Osteocyte (in vitro differentiated cells): ENCODE results near the gene FAM110C. TPM values are rescaled to one million over a fixed set of nuclear protein-coding genes. Genes with fewer than 3 reads are reported as not detected.

ENCODE experiments used
- DNase-seq: peaks from one replicate; pipeline ENCODE4 v3.0.0; 2021; ENCODE audit warnings: mixed read lengths; ENCODE audit not compliant: unreplicated experiment; ENCODE audit errors: extremely low spot score
- H3K27ac Mint-ChIP-seq: one replicate; pipeline ENCODE4 v1.8.0; 2021; ENCODE audit warnings: mild to moderate bottlenecking, mixed read lengths; ENCODE audit not compliant: unreplicated experiment
- H3K27me3 Mint-ChIP-seq: one replicate; pipeline ENCODE4 v1.8.0; 2021; ENCODE audit warnings: mixed read lengths; ENCODE audit not compliant: unreplicated experiment
- H3K36me3 Mint-ChIP-seq: one replicate; pipeline ENCODE4 v1.8.0; 2021; ENCODE audit warnings: mixed read lengths; ENCODE audit not compliant: unreplicated experiment
- H3K4me1 Mint-ChIP-seq: one replicate; pipeline ENCODE4 v1.8.0; 2021; ENCODE audit warnings: mixed read lengths; ENCODE audit not compliant: unreplicated experiment
- H3K4me3 Mint-ChIP-seq: one replicate; pipeline ENCODE4 v1.8.0; 2021; ENCODE audit warnings: mild to moderate bottlenecking, moderate library complexity, mixed read lengths; ENCODE audit not compliant: unreplicated experiment
- H3K9me3 Mint-ChIP-seq: one replicate; pipeline ENCODE4 v1.8.0; 2021; ENCODE audit warnings: mixed read lengths; ENCODE audit not compliant: unreplicated experiment
- CTCF ChIP-seq: fragments of 200-600 bp; sonication (generic); IDR thresholded peaks from 2 replicates; pipeline ENCODE4 v1.5.0; 2021; ENCODE audit warnings: antibody characterized with exemption, mild to moderate bottlenecking, moderate library complexity
- total RNA-seq: library from RNA; stranded (reverse); gene quantifications from 2 replicates; pipeline ENCODE4 v1.2.1, GENCODE V29; 2021

The FAM110C gene
- total RNA-seq, 1 donor from 2014 or later: not detected

DNA sequence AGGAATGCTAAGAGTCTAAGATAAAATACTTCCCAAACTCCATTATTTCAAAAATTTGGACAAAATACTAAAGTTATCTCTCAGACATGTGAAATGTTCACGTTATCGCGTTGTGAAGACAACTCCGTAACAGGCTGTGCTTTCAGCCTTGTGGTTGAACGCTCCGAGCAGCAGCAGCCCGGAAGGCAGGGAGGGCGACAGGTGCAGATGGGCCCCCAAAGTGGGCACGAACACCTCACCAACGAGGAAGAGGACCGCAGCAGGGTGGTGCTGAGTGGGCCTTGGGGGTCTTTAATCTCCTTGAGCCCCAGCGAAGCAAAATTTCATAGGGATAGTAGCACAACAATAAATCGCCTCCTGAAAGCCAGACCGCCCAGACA is 1.0 kb upstream of the FAM110C start:
- no peak for DNase-seq
- Mint-ChIP-seq H3K27ac (no peak overlapping the region), H3K4me3 (no peak overlapping the region), H3K4me1 (peaks cover 6% of the 10 kb centered on the region), H3K9me3 (no peaks in the 10 kb centered on the region), H3K27me3 (peaks cover 53% of the 10 kb centered on the region), H3K36me3 (no peaks in the 10 kb centered on the region)
- TF ChIP-seq CTCF: no peak

- no peak overlapping the region for H3K4me3 Mint-ChIP-seq
- no peak overlapping the region for H3K27ac Mint-ChIP-seq
- H3K27me3 Mint-ChIP-seq: peaks cover 61% of the 10 kb centered on the region
- no peak for DNase-seq
- H3K9me3 Mint-ChIP-seq: peaks cover 3% of the 10 kb centered on the region
- H3K4me1 Mint-ChIP-seq: peaks cover 6% of the 10 kb centered on the region
- TF ChIP-seq CTCF: no peak
- H3K36me3 Mint-ChIP-seq: no peaks in the 10 kb centered on the region
Observed at GRCh38 chr2:46131-46470, 204 bp downstream of the FAM110C start.

- Mint-ChIP-seq H3K4me3 (peak overlapping the region; percentile 22), H3K9me3 (peaks cover 3% of the 10 kb centered on the region), H3K27ac (no peak overlapping the region), H3K36me3 (no peaks in the 10 kb centered on the region), H3K27me3 (peaks cover 61% of the 10 kb centered on the region), H3K4me1 (peaks cover 6% of the 10 kb centered on the region)
- TF ChIP-seq CTCF: no peak
- no peak for DNase-seq
Observed at GRCh38 chr2:45342-46130, 769 bp downstream of the FAM110C start.

DNA sequence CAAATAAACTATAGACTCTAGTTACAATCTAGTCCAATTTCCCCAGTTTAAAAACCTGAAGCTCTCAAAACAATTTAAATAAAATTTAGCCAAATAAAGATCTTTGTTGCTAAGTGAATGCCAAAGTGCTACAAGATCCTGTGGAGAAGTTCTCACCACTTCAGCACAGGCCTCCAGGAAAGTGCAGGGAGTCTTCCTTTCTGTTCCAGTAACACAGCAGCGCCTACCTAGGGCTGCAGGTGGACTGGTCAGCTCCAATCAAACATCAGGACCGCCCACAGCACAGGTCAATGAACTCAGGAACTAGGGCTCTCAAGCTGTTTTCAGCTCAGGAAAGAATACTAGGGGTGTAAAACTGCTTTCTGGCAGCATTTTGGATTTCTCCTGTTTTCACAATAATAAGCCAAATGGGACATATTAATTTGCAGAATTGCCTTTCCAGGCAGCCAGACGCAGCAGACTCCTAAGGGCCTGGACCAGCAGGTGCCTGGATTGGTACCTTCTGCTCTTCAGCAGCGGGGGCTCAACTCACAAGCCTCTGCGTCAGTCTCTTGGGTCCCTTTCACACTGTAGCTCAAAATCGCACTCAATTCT is 1.5 kb downstream of the FAM110C start:
- H3K9me3 Mint-ChIP-seq: peaks cover 3% of the 10 kb centered on the region
- no peak for TF ChIP-seq CTCF
- H3K27me3 Mint-ChIP-seq: peaks cover 59% of the 10 kb centered on the region
- H3K36me3 Mint-ChIP-seq: no peaks in the 10 kb centered on the region
- H3K4me1 Mint-ChIP-seq: peaks cover 6% of the 10 kb centered on the region
- no peak for DNase-seq
- H3K27ac Mint-ChIP-seq: no peak overlapping the region
- H3K4me3 Mint-ChIP-seq: peak overlapping the region; percentile 22

DNA sequence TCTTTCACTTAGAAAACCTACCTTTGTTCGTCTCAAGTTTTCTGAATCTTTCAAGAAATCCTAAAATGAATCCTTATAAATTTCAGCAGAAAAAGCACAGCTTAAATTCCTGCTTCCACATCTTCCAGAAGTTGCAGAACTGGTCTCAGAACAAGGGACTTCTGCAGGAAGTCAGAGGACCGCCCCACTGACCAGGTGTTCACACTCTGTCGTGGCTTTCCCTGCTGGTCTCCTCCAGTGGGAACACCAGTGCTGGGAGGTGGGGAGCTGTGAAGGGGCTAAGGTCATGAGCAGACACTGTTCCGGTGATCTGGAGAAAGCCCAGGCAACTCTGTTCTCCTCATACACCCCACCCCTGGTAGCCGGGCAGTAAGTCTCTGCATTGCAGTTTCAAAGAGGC is 3.5 kb downstream of the FAM110C start:
- Mint-ChIP-seq H3K27ac (no peak overlapping the region), H3K4me1 (peaks cover 6% of the 10 kb centered on the region), H3K27me3 (peaks cover 49% of the 10 kb centered on the region), H3K4me3 (no peak overlapping the region), H3K36me3 (no peaks in the 10 kb centered on the region), H3K9me3 (peaks cover 3% of the 10 kb centered on the region)
- no peak for TF ChIP-seq CTCF
- DNase-seq: no peak
